HepG2 (cell line): ENCODE results near the gene PEMT. TPM values are rescaled to one million over a fixed set of nuclear protein-coding genes. Genes with fewer than 3 reads are reported as not detected.

ENCODE experiments used
- BHLHE40 ChIP-seq: IDR thresholded peaks from 2 replicates; pipeline ENCODE4 v1.6.1; 2011; ENCODE audit warnings: low read length, improper control_type of control experiment
- BRD4 ChIP-seq: sonication (generic); formaldehyde crosslinking; IDR thresholded peaks from 2 replicates; pipeline ENCODE4 v1.4.0; 2020; ENCODE audit warnings: missing genetic modification reagents
- CBX1 ChIP-seq: IDR thresholded peaks from one replicate; pipeline ENCODE4 v1.6.1; 2016; ENCODE audit warnings: antibody characterized with exemption, low read depth
- ESRRA ChIP-seq: sonication (generic); formaldehyde crosslinking; IDR thresholded peaks from 2 replicates; pipeline ENCODE4 v1.5.1; 2020; ENCODE audit warnings: mild to moderate bottlenecking, low read depth, missing genetic modification reagents
- GTF2F1 ChIP-seq: fragments of 150-350 bp; IDR thresholded peaks from 2 replicates; pipeline ENCODE4 v1.6.1; 2014; ENCODE audit warnings: low read length
- KDM1A ChIP-seq: IDR thresholded peaks from 2 replicates; pipeline ENCODE4 v1.6.1; 2016; ENCODE audit warnings: missing compliant biosample characterization
- NFIB ChIP-seq: sonication (generic); formaldehyde crosslinking; IDR thresholded peaks from 2 replicates; pipeline ENCODE4 v1.9.0; 2021; ENCODE audit warnings: missing genetic modification reagents, mild to moderate bottlenecking, borderline replicate concordance
- NR2F1 ChIP-seq, 2 experiments: fragments of 450-650 bp in 1 of 2; formaldehyde crosslinking in 1 of 2; IDR thresholded peaks; 2 replicates each; pipeline versions ENCODE4 v1.5.0 to v1.6.1; 2016 to 2020; ENCODE audit warnings: mild to moderate bottlenecking in 1 of 2, missing compliant biosample characterization in 1 of 2, missing genetic modification reagents in 1 of 2, moderate library complexity in 1 of 2
- RXRB ChIP-seq: IDR thresholded peaks from 2 replicates; pipeline ENCODE4 v1.6.1; 2016; ENCODE audit warnings: borderline replicate concordance, missing genetic modification reagents, missing compliant biosample characterization
- SYNCRIP ChIP-seq: fragments of 200-400 bp; formaldehyde crosslinking; IDR thresholded peaks from 2 replicates; pipeline ENCODE4 v1.6.1; 2018; ENCODE audit warnings: mild to moderate bottlenecking, low read depth, low read length; ENCODE audit not compliant: insufficient read depth
- ZMAT3 ChIP-seq: sonication (generic); formaldehyde crosslinking; conservative IDR thresholded peaks from 2 replicates; pipeline ENCODE4 v1.7.0; 2021; ENCODE audit warnings: missing genetic modification reagents
- ZNF333 ChIP-seq: sonication (generic); formaldehyde crosslinking; IDR thresholded peaks from 2 replicates; pipeline ENCODE4 v1.4.0; 2020; ENCODE audit warnings: mild to moderate bottlenecking, missing genetic modification reagents, borderline replicate concordance
- ZNF75D ChIP-seq: sonication (generic); formaldehyde crosslinking; IDR thresholded peaks from 2 replicates; pipeline ENCODE4 v1.8.1; 2023; ENCODE audit warnings: missing genetic modification reagents, mild to moderate bottlenecking, borderline replicate concordance
- ZNF879 ChIP-seq: sonication (generic); formaldehyde crosslinking; IDR thresholded peaks from 2 replicates; pipeline ENCODE4 v1.8.1; 2023; ENCODE audit warnings: missing genetic modification reagents
- polyA plus RNA-seq, 8 experiments: library from polyadenylated mRNA; depleted of rRNA in 3 of 8; stranded (reverse) in 7 of 8; unstranded in 1 of 8; fragments of >200 nt; fragmentation: Illumina TruSeq in 4 of 8; extraction: Trizol in 4 of 8; gene quantifications; 2 replicates each; pipeline versions ENCODE4 v1.2.1 to v1.2.3, GENCODE V29; 2011 to 2016; ENCODE audit warnings: low read depth in 4 of 8, missing spikeins in 1 of 8, mixed read lengths in 1 of 8; ENCODE audit not compliant: insufficient read depth in 1 of 8
- total RNA-seq, 5 experiments: library from RNA; depleted of rRNA; stranded (reverse); fragments of >200 nt; fragmentation: Illumina TruSeq; extraction: Trizol; gene quantifications; 2 replicates each; pipeline ENCODE4 v1.2.3, GENCODE V29; 2016; ENCODE audit warnings: low read depth in 1 of 5
- TF ChIP-seq, protein P1 (sequence below): conservative IDR thresholded peaks from 2 replicates; pipeline ENCODE4 v1.6.1; 2018; ENCODE audit warnings: missing genetic modification reagents
- TF ChIP-seq, protein P2 (sequence below): IDR thresholded peaks from 2 replicates; pipeline ENCODE4 v1.6.1; 2016; ENCODE audit warnings: low read depth, borderline replicate concordance

PEMT gene
- total and polyA plus RNA-seq, 2 of the 13 experiments (the other 11 are each of a cell fraction or from before 2014, with no cell fraction given) = 31.7 to 43.6 TPM

DNA sequence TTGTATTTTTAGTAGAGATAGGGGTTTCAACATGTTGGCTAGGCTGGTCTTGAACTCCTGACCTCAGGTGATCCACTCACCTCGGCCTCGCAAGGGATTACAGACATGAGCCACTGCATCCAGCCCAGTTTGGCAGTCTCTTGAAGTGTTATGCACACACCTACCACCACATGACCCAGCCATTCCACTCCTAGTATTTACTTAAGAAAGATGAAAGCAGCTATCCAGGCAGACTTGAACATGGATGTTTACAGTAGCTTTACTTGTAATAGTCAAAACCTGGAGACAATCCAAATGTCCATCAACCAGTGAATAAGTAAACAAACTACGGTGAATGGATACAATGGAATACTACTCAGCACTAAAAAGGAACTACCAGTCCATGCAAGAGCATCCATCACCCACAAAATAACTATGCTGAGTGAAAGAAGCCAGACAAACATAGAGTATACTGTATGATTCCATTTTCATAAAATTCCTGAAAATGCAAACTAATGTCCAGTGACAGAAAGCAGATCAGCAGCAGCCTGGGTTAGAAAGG lies 57.5 kb downstream of the PEMT start (continued):
- TF ChIP-seq, protein P1, sequence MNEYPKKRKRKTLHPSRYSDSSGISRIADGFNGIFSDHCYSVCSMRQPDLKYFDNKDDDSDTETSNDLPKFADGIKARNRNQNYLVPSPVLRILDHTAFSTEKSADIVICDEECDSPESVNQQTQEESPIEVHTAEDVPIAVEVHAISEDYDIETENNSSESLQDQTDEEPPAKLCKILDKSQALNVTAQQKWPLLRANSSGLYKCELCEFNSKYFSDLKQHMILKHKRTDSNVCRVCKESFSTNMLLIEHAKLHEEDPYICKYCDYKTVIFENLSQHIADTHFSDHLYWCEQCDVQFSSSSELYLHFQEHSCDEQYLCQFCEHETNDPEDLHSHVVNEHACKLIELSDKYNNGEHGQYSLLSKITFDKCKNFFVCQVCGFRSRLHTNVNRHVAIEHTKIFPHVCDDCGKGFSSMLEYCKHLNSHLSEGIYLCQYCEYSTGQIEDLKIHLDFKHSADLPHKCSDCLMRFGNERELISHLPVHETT (CRISPR knock-in tag) = 0 out of 2 replicates have a peak, but pooled peaks have one; percentile 33
- TF ChIP-seq BHLHE40 = peak; percentile 88
- TF ChIP-seq SYNCRIP = no peak
- no peak for TF ChIP-seq CBX1
- no peak for TF ChIP-seq ZNF333 (CRISPR knock-in tag)
- TF ChIP-seq KDM1A (CRISPR knock-in tag) = no peak; the same call in 1 of the 2 replicates
- TF ChIP-seq NR2F1 (CRISPR knock-in tag; IDR thresholded peaks at IDR 0.05) = peak; percentile 74 to 97; a peak in 3 of 4 replicates
- TF ChIP-seq ZNF75D (CRISPR knock-in tag) = no peak
- TF ChIP-seq ZNF879 (CRISPR knock-in tag) = no peak
- no peak for TF ChIP-seq GTF2F1
- TF ChIP-seq BRD4 (CRISPR knock-in tag) = no peak
- peak; percentile 61; the same call in 1 of the 2 replicates for TF ChIP-seq ZMAT3 (CRISPR knock-in tag)
- TF ChIP-seq RXRB (CRISPR knock-in tag) = peak; percentile 99
- TF ChIP-seq, protein P2, sequence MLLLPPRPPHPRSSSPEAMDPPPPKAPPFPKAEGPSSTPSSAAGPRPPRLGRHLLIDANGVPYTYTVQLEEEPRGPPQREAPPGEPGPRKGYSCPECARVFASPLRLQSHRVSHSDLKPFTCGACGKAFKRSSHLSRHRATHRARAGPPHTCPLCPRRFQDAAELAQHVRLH = peak; percentile 80
- peak; percentile 50; the same call in 1 of the 2 replicates for TF ChIP-seq ESRRA (CRISPR knock-in tag)
- no peak for TF ChIP-seq NFIB (CRISPR knock-in tag)
